Testis (tissue), 3 donors: Measurements from ENCODE around the gene PHAF1. TPM values are rescaled to one million over a fixed set of nuclear protein-coding genes. Genes with fewer than 3 reads are reported as not detected.

Source experiments
- DNase-seq: peaks from one replicate; pipeline ENCODE4 v3.0.0-alpha.2; 2019
- H3K27ac ChIP-seq, 2 donors: fragments of 200-600 bp; sonication (generic); one replicate each; pipeline ENCODE4 v1.5.1; 2019
- H3K27me3 ChIP-seq: fragments of 200-600 bp; sonication (generic); one replicate; pipeline ENCODE4 v1.5.1; 2019
- H3K36me3 ChIP-seq: fragments of 200-600 bp; sonication (generic); one replicate; pipeline ENCODE4 v1.5.1; 2017; ENCODE audit warnings: low read depth; ENCODE audit errors: missing control alignments
- H3K4me1 ChIP-seq: fragments of 200-600 bp; sonication (generic); one replicate; pipeline ENCODE4 v1.5.1; 2019
- H3K4me3 ChIP-seq, 2 donors: fragments of 200-600 bp; sonication (generic); one replicate each; pipeline ENCODE4 v1.5.1; 2017 to 2019
- H3K9me3 ChIP-seq: fragments of 200-600 bp; sonication (generic); one replicate; pipeline ENCODE4 v1.5.1; 2017
- CTCF ChIP-seq, 3 experiments: fragments of 450-650 bp in 2 of 3; fragments of 200-600 bp in 1 of 3; sonication (generic) in 1 of 3; IDR thresholded peaks; one replicate each; pipeline ENCODE4 v1.5.1; 2016 to 2019; ENCODE audit warnings: antibody characterized with exemption in 3 of 3, mild to moderate bottlenecking in 2 of 3, moderate library complexity in 1 of 3
- POLR2A ChIP-seq: fragments of 450-650 bp; IDR thresholded peaks from one replicate; pipeline ENCODE4 v1.6.1; 2017; ENCODE audit warnings: antibody characterized with exemption, mild to moderate bottlenecking, moderate library complexity
- WGBS, 2 donors: methylation state at CpG; one replicate each; pipeline ENCODE4 v1.1.5; 2018; 5-methylcytosine and 5-hydroxymethylcytosine counted together
- intact Hi-C: fragments of 100-400 bp; cut with DNase I; formaldehyde crosslinking; loops from one replicate; pipeline ENCODE4 v1.15.1; 2023; ENCODE audit warnings: low total_unique reads
- polyA plus RNA-seq: library from polyadenylated mRNA; stranded (reverse); fragments of 350-450 nt; fragmentation: Illumina TruSeq; extraction: RNeasy Lipid Tissue Mini Kit (QIAGEN cat#74804); gene quantifications from one replicate; pipeline ENCODE4 v1.2.3, GENCODE V29; 2014; ENCODE audit warnings: low read depth, low replicate concordance; ENCODE audit not compliant: insufficient read depth
- total RNA-seq, 2 donors: library from RNA; depleted of rRNA; stranded (reverse); fragments of >200 nt; gene quantifications; one replicate each; pipeline ENCODE4 v1.2.3, GENCODE V29; 2016

Gene PHAF1
- total and polyA plus RNA-seq, 3 donors from 2014 or later: 31.2 to 41.6 (median 32.6) TPM

GRCh38 chr16:67149276-67150046, 39.7 kb downstream of the PHAF1 start:
- Histone ChIP-seq H3K9me3 (no peaks in the 10 kb centered on the region), H3K27ac (peak overlapping the region in 1 of 2 donors; percentile 94), H3K4me1 (peaks cover 5% of the 10 kb centered on the region), H3K36me3 (no peaks in the 10 kb centered on the region), H3K27me3 (no peaks in the 10 kb centered on the region), H3K4me3 (peak overlapping the region; percentile 63 to 64)
- intact Hi-C loops: no loop called here
- DNase-seq: no peak
- TF ChIP-seq POLR2A (no peak), CTCF (IDR thresholded peaks at IDR 0.05) (no peak)
- 55 to 67% methylated on average over 46 to 71 of the region's 77 CpGs for WGBS, 2 donors

DNA sequence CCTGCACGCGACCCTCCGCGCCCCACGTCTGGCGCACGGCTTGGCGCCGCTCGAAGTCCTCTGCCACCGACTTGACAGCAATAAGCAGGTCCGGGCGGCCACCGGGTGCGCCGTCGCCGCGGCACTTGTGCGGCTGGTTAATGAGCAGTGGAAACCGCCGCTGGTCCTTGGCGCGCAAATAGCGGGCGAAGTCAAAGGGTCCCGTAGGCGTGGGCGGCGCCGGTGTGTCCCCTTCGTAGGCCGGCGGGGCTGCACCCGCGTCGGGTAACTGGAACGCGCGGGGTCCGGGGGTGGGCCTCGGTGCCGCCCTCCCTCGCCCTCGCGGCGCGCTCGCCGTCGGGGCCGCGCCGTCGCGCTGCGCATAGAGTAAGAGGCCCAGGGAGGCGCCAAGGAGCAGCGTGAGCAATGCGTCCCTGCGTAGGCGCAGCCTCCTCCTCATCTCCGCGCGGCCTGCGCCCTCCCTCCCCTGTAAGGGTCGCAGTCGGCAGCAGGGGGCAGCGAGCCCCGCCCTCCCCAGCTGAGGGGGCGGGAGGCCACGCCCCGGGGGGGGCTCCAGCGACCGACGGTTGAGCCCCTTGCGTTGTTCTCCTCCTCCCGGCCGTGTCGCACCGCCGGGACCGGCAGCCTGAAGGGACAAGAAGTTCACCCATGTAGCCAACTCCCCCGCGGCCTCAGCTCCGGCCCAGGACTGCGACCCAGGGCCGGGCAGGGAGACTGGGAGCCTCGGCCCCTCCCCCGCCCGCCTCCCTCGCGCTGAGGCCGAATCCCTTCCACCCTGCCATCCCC, 40.5 kb downstream of the PHAF1 start:
- intact Hi-C loops: no loop called here

GRCh38 chr16:67150833-67151396, 41.2 kb downstream of the PHAF1 start, which contains the start of gene B3GNT9:
B3GNT9 (minus strand) TSS chr16:67150998; CDS start chr16:67150485, 513 bp downstream.
- peak within 1 kb of the TSS; percentile 63 to 64 for H3K4me3 ChIP-seq
- H3K9me3 ChIP-seq: no peaks in the 10 kb centered on the region
- H3K4me1 ChIP-seq: peaks cover 15% of the 10 kb centered on the region
- no peak for TF ChIP-seq CTCF (IDR thresholded peaks at IDR 0.05)
- TF ChIP-seq POLR2A: no peak
- 1 to 2% methylated on average over 13 to 31 of the region's 34 CpGs for WGBS, 2 donors
- no peaks in the 10 kb centered on the region for H3K27me3 ChIP-seq
- H3K36me3 ChIP-seq: no peaks in the 10 kb centered on the region
- peak; percentile 83 for DNase-seq
- peak within 1 kb of the TSS; percentile 76 to 94 for H3K27ac ChIP-seq
- intact Hi-C loops: no loop called here

More for the DNA sequence above, 40.5 kb downstream of the PHAF1 start:
- peaks cover 9% of the 10 kb centered on the region for H3K4me1 ChIP-seq
- H3K4me3 ChIP-seq: peak overlapping the region; percentile 63 to 64
- H3K36me3 ChIP-seq: no peaks in the 10 kb centered on the region
- H3K27ac ChIP-seq: peak overlapping the region; percentile 76 to 94
- DNase-seq: peak; percentile 72
- WGBS, 2 donors: 10 to 11% methylated on average over 41 to 64 of the region's 94 CpGs
- H3K27me3 ChIP-seq: no peaks in the 10 kb centered on the region
- peak in 1 of 3 experiments; percentile 13 for TF ChIP-seq CTCF (IDR thresholded peaks at IDR 0.05)
- TF ChIP-seq POLR2A: no peak
- no peaks in the 10 kb centered on the region for H3K9me3 ChIP-seq

GRCh38 chr16:67151431-67152097, 41.8 kb downstream of the PHAF1 start:
- Histone ChIP-seq H3K9me3 (no peaks in the 10 kb centered on the region), H3K4me3 (peak overlapping the region in 1 of 2 donors; percentile 64), H3K27me3 (no peaks in the 10 kb centered on the region), H3K36me3 (no peaks in the 10 kb centered on the region), H3K27ac (peak overlapping the region; percentile 29 to 94), H3K4me1 (peaks cover 16% of the 10 kb centered on the region)
- no peak for DNase-seq
- WGBS, 2 donors: 51 to 100% methylated on average over 1 to 8 of the region's 8 CpGs
- TF ChIP-seq CTCF (IDR thresholded peaks at IDR 0.05): no peak
- TF ChIP-seq POLR2A: no peak
- intact Hi-C loops: no loop called here
